Measurements from ENCODE around the gene CHAT. TPM values are rescaled to one million over a fixed set of nuclear protein-coding genes. Genes with fewer than 3 reads are reported as not detected.

Gene CHAT
- total RNA-seq, 4 donors from 2014 or later, result not detected

- no peaks in the 10 kb centered on the region for H3K4me1 ChIP-seq
- in situ Hi-C loops (cut with MboI; ENCODE audit: low sequenced_read_pairs in 4 of 4) (no loop called here), intact Hi-C loops (cut with DNase I; ENCODE audit: low total_unique reads) (no loop called here)
- H3K36me3 ChIP-seq, result no peaks in the 10 kb centered on the region
- H3K27me3 ChIP-seq, result peaks cover 0 to 8% (median 0%) of the 10 kb centered on the region in 3 donors
- H3K4me3 ChIP-seq, result no peak overlapping the region
- no peak for TF ChIP-seq CTCF (IDR thresholded peaks at IDR 0.05 in 4 of 5, conservative IDR thresholded peaks at IDR 0.05 in 1 of 5)
- TF ChIP-seq POLR2A (IDR thresholded peaks at IDR 0.05), result no peak
- H3K27ac ChIP-seq, result no peak overlapping the region
- ATAC-seq (no peak), DNase-seq (no peak)
- H3K9me3 ChIP-seq, result no peaks in the 10 kb centered on the region
These were observed 31.6 kb downstream of the CHAT start for GRCh38 chr10:49645417-49645816.

GRCh38 chr10:49645871-49646870, 32.3 kb downstream of the CHAT start:
- no peak for DNase-seq
- no peak for TF ChIP-seq CTCF (IDR thresholded peaks at IDR 0.05 in 4 of 5, conservative IDR thresholded peaks at IDR 0.05 in 1 of 5)
- H3K36me3 ChIP-seq, result no peaks in the 10 kb centered on the region
- H3K4me3 ChIP-seq, result no peak overlapping the region
- intact Hi-C loops (cut with DNase I; ENCODE audit: low total_unique reads), result no loop called here
- no peak for ATAC-seq
- H3K27me3 ChIP-seq, result peaks cover 0 to 8% (median 0%) of the 10 kb centered on the region in 3 donors
- no peaks in the 10 kb centered on the region for H3K9me3 ChIP-seq
- no peaks in the 10 kb centered on the region for H3K4me1 ChIP-seq
- in situ Hi-C loops (cut with MboI; ENCODE audit: low sequenced_read_pairs in 4 of 4), result no loop called here
- no peak overlapping the region for H3K27ac ChIP-seq

- no peaks in the 10 kb centered on the region for H3K4me1 ChIP-seq
- in situ Hi-C loops (cut with MboI; ENCODE audit: low sequenced_read_pairs in 4 of 4), result no loop called here
- ATAC-seq, result no peak
- TF ChIP-seq CTCF (IDR thresholded peaks at IDR 0.05 in 4 of 5, conservative IDR thresholded peaks at IDR 0.05 in 1 of 5) (no peak), POLR2A (IDR thresholded peaks at IDR 0.05) (no peak)
- H3K27me3 ChIP-seq, result peaks cover 0 to 3% (median 0%) of the 10 kb centered on the region in 3 donors
- H3K4me3 ChIP-seq, result no peak overlapping the region
- H3K36me3 ChIP-seq, result no peaks in the 10 kb centered on the region
- intact Hi-C loops (cut with DNase I; ENCODE audit: low total_unique reads), result no loop called here
- H3K9me3 ChIP-seq, result no peaks in the 10 kb centered on the region
- no peak overlapping the region for H3K27ac ChIP-seq
- no peak for DNase-seq
These were observed 33.7 kb downstream of the CHAT start for GRCh38 chr10:49647554-49647953.

- no peak for TF ChIP-seq POLR2A (IDR thresholded peaks at IDR 0.05)
- no peak for TF ChIP-seq CTCF (IDR thresholded peaks at IDR 0.05 in 4 of 5, conservative IDR thresholded peaks at IDR 0.05 in 1 of 5)
- H3K27me3 ChIP-seq, result peaks cover 0 to 3% (median 0%) of the 10 kb centered on the region in 3 donors
These were observed 34.4 kb downstream of the CHAT start for GRCh38 chr10:49647985-49648795.

More at GRCh38 chr10:49647985-49648795, 34.4 kb downstream of the CHAT start:
- ATAC-seq, result no peak
- intact Hi-C loops (cut with DNase I; ENCODE audit: low total_unique reads) (no loop called here), in situ Hi-C loops (cut with MboI; ENCODE audit: low sequenced_read_pairs in 4 of 4) (no loop called here)
- H3K4me3 ChIP-seq, result no peak overlapping the region
- H3K36me3 ChIP-seq, result no peaks in the 10 kb centered on the region
- H3K27ac ChIP-seq, result no peak overlapping the region
- H3K4me1 ChIP-seq, result no peaks in the 10 kb centered on the region
- no peak for DNase-seq
- no peaks in the 10 kb centered on the region for H3K9me3 ChIP-seq

Data from gastrocnemius medialis (tissue), 4 donors.